ENCODE measurements around the gene NKG7. TPM values are rescaled to one million over a fixed set of nuclear protein-coding genes. Genes with fewer than 3 reads are reported as not detected.

NKG7 gene
- total RNA-seq, 4 donors from 2014 or later = 0.54 to 2.2 TPM; not detected in 2

- peak overlapping the region in 2 of 3 donors; percentile 23 to 61 for H3K27ac ChIP-seq
- H3K4me1 ChIP-seq = peaks cover 9 to 14% of the 10 kb centered on the region in 2 donors
- no peaks in the 10 kb centered on the region for H3K9me3 ChIP-seq
- TF ChIP-seq CTCF (IDR thresholded peaks at IDR 0.05) = peak in 3 of 6 experiments; percentile 21 to 36 (median 32)
- peak in 1 of 2 donors; percentile 59 for TF ChIP-seq POLR2A (IDR thresholded peaks at IDR 0.05)
- peak; percentile 92 to 96 for DNase-seq
- peak overlapping the region in 1 of 3 donors; percentile 38 for H3K4me3 ChIP-seq (replicated peaks in 1 of 3)
- H3K36me3 ChIP-seq = peaks cover 0 to 2% of the 10 kb centered on the region in 2 donors
- WGBS, 2 donors = 2 to 3% methylated on average over 19 to 36 of the region's 107 CpGs
- H3K27me3 ChIP-seq = no peaks in the 10 kb centered on the region
- intact Hi-C loops (cut with DNase I) = loop anchor here (10.0 kb wide), 1 partner anchor 55 kb away; the partner anchor contains the start of gene C19orf84
Measured at GRCh38 chr19:51339687-51340656, 32.5 kb downstream of the NKG7 start.

DNA sequence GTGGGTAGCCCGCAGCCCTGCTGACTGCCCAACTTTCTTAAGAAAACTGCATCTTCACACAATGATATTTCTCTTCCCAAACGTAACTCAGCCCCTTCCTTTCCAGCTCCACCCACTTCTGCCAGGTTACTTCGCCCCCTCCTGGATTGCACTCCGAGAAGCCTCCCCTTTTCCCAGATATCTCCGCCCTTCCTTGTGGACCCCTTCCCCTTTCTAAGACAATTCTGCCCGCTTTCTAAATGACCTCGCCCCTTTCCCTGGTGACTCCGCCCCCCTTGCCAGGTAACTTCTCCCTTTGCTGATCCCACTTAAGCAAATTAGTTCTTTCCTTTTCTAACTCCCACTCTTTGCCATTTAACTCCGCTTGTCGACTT lies 33.2 kb downstream of the NKG7 start:
- no peak for DNase-seq
- peak overlapping the region in 1 of 3 donors; percentile 61 for H3K27ac ChIP-seq
- H3K27me3 ChIP-seq = no peaks in the 10 kb centered on the region
- 1 to 3% methylated on average over 10 of the region's 10 CpGs for WGBS, 2 donors
- TF ChIP-seq CTCF (IDR thresholded peaks at IDR 0.05) = no peak
- no peak for TF ChIP-seq POLR2A (IDR thresholded peaks at IDR 0.05)
- intact Hi-C loops (cut with DNase I) = no loop called here
- H3K4me3 ChIP-seq (replicated peaks in 1 of 3) = peak overlapping the region in 1 of 3 donors; percentile 38
- no peaks in the 10 kb centered on the region for H3K36me3 ChIP-seq
- H3K9me3 ChIP-seq = no peaks in the 10 kb centered on the region
- peaks cover 9 to 14% of the 10 kb centered on the region in 2 donors for H3K4me1 ChIP-seq

GRCh38 chr19:51338563-51339312 lies 33.7 kb downstream of the NKG7 start:
- no peaks in the 10 kb centered on the region for H3K36me3 ChIP-seq
- peak overlapping the region in 1 of 3 donors; percentile 61 for H3K27ac ChIP-seq
- H3K4me1 ChIP-seq = peaks cover 9 to 14% of the 10 kb centered on the region in 2 donors
- TF ChIP-seq POLR2A (IDR thresholded peaks at IDR 0.05) (no peak), CTCF (IDR thresholded peaks at IDR 0.05) (peak; percentile 62 to 91 (median 70))
- H3K9me3 ChIP-seq = no peaks in the 10 kb centered on the region
- intact Hi-C loops (cut with DNase I) = no loop called here
- 6 to 7% methylated on average over 19 to 30 of the region's 43 CpGs for WGBS, 2 donors
- H3K4me3 ChIP-seq (replicated peaks in 1 of 3) = peak overlapping the region in 1 of 3 donors; percentile 38
- H3K27me3 ChIP-seq = no peaks in the 10 kb centered on the region
- peak; percentile 80 to 84 for DNase-seq

DNA sequence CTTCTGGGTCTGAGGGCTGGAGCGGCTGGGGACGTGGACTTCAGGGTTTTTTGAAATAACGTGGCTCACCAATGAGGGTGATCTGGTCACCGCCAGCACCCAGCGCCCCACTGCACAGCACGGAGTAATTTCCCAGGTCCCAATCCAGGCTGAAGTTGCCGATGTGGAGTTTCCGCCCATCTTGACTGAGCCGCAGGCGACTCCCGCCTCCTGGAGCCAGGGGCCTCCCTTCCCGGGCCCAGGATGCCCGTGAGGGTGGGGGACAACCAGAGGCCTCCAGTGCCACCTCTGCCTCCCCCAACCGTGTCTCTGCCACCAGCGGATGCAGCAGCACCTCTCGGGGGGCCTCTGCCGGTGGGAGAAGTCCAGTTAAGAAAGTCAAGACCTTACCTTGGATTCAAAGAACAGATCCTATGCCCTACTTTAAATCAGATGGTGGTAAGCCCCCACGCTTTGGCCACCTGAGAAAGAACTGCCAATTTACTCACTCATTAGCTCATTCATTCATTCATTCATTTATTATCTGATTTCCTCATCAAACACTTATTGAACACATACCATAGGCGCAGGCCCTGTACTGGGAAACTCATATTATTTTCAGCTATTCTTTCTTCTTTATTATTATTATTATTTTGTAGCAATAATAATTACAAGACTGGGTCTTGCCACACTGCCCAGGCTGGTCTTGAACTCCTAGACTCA lies 34.4 kb downstream of the NKG7 start:
- Histone ChIP-seq H3K4me1 (peaks cover 9 to 14% of the 10 kb centered on the region in 2 donors), H3K36me3 (no peaks in the 10 kb centered on the region), H3K27ac (no peak overlapping the region), H3K27me3 (no peaks in the 10 kb centered on the region), H3K4me3 (replicated peaks in 1 of 3) (no peak overlapping the region), H3K9me3 (no peaks in the 10 kb centered on the region)
- no peak for DNase-seq
- TF ChIP-seq POLR2A (IDR thresholded peaks at IDR 0.05) = no peak
- no peak for TF ChIP-seq CTCF (IDR thresholded peaks at IDR 0.05)
- 86 to 88% methylated on average over 11 to 19 of the region's 19 CpGs for WGBS, 2 donors
- intact Hi-C loops (cut with DNase I) = no loop called here

Data from thyroid gland (tissue), 4 donors.